ENCODE results near the gene CFDP1.

- TF ChIP-seq, protein P1, sequence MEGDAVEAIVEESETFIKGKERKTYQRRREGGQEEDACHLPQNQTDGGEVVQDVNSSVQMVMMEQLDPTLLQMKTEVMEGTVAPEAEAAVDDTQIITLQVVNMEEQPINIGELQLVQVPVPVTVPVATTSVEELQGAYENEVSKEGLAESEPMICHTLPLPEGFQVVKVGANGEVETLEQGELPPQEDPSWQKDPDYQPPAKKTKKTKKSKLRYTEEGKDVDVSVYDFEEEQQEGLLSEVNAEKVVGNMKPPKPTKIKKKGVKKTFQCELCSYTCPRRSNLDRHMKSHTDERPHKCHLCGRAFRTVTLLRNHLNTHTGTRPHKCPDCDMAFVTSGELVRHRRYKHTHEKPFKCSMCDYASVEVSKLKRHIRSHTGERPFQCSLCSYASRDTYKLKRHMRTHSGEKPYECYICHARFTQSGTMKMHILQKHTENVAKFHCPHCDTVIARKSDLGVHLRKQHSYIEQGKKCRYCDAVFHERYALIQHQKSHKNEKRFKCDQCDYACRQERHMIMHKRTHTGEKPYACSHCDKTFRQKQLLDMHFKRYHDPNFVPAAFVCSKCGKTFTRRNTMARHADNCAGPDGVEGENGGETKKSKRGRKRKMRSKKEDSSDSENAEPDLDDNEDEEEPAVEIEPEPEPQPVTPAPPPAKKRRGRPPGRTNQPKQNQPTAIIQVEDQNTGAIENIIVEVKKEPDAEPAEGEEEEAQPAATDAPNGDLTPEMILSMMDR (IDR thresholded peaks at IDR 0.05; ENCODE audit: borderline replicate concordance, extremely low read depth, low read length, poor library complexity, severe bottlenecking): no peak
- TF ChIP-seq EZH2 (IDR thresholded peaks at IDR 0.05; ENCODE audit: borderline replicate concordance, low read depth, low read length, severe bottlenecking): no peak
These were observed 42.2 kb downstream of the CFDP1 start for GRCh38 chr16:75390926-75391653.
